Adipocyte (in vitro differentiated cells): Measurements from ENCODE around the gene COQ8B.
"Not testable (repeated sequence)": the region's sequence is repeated elsewhere in the genome, so short reads cannot be mapped to it uniquely, and the experiment has no call there.

ENCODE experiments used
- DNase-seq: peaks from one replicate; pipeline ENCODE4 v3.0.0-alpha.2; 2015; ENCODE audit warnings: low read depth
- H3K27me3 ChIP-seq: replicated peaks from 2 replicates; pipeline ENCODE4 v1.7.0; 2013; ENCODE audit warnings: mild to moderate bottlenecking, low read length, moderate library complexity; ENCODE audit not compliant: control insufficient read depth, insufficient read depth
- H3K36me3 ChIP-seq: 2 replicates; pipeline ENCODE4 v1.7.0; 2013; ENCODE audit warnings: low read length, mild to moderate bottlenecking, moderate library complexity; ENCODE audit not compliant: control insufficient read depth, insufficient read depth, severe bottlenecking
- H3K4me1 ChIP-seq: 2 replicates; pipeline ENCODE4 v1.7.0; 2013; ENCODE audit warnings: mild to moderate bottlenecking, low read length, moderate library complexity; ENCODE audit not compliant: control insufficient read depth, insufficient read depth
- H3K4me3 ChIP-seq: 2 replicates; pipeline ENCODE4 v1.7.0; 2013; ENCODE audit warnings: mild to moderate bottlenecking, low read length, moderate library complexity
- H3K9ac ChIP-seq: 2 replicates; pipeline ENCODE4 v1.7.0; 2013; ENCODE audit warnings: mild to moderate bottlenecking, low read length, moderate library complexity
- H3K9me3 ChIP-seq: 2 replicates; pipeline ENCODE4 v1.7.0; 2013; ENCODE audit warnings: mild to moderate bottlenecking, low read length, moderate library complexity; ENCODE audit not compliant: control insufficient read depth

COQ8B gene

DNA sequence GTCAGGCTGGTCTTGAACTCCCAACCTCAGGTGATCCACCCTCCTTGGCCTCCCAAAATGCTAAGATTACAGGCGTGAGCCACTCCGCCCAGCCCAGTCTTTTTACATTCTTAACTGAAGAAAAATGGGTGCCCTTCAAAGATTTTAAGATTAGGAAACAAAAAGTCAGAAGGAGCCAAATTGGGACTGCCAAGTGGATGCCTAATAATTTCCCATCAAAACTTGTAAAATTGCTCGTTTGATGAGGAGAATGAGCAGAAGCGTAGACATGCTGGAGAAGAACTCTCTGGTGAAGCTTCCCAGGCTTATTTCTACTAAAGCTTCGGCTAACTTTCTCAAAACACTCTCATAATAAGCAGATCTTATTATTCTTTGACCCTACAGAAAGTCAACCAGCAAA lies 57.6 kb downstream of the COQ8B start:
- Histone ChIP-seq H3K4me3 (no peak overlapping the region), H3K9me3 (no peaks in the 10 kb centered on the region), H3K9ac (no peak overlapping the region), H3K4me1 (peaks cover 20% of the 10 kb centered on the region), H3K36me3 (no peaks in the 10 kb centered on the region), H3K27me3 (no peaks in the 10 kb centered on the region)
- no peak for DNase-seq

- H3K9me3 ChIP-seq = no peaks in the 10 kb centered on the region
- H3K36me3 ChIP-seq = no peaks in the 10 kb centered on the region
- no peaks in the 10 kb centered on the region for H3K27me3 ChIP-seq
- H3K4me1 ChIP-seq = peaks cover 12% of the 10 kb centered on the region
- no peak for DNase-seq
- H3K9ac ChIP-seq = no peak overlapping the region
- no peak overlapping the region for H3K4me3 ChIP-seq
Measured at GRCh38 chr19:40658031-40658430, 58.7 kb downstream of the COQ8B start.

- not testable (repeated sequence) for H3K9me3 ChIP-seq, H3K4me3 ChIP-seq, H3K36me3 ChIP-seq
Measured at GRCh38 chr19:40655684-40656083, 61.0 kb downstream of the COQ8B start.

DNA sequence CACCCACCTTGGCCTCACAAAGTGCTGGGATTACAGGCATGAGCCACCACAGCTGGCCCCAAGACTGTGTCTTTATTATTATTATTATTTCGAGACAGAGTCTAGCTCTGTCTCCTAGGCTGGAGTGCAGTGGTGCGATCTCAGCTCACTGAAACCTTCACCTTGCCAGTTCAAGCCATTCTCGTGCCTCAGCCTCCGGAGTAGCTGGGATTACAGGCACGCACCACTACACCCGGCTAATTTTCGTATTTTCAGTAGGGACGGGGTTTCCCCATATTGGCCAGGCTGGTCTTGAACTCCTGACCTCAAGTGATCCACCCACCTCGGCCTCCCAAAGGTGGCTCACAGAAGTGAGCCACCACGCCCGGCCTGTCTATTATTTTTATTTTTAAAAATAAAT lies 64.4 kb downstream of the COQ8B start:
- H3K27me3 ChIP-seq, H3K9me3 ChIP-seq, DNase-seq, H3K4me3 ChIP-seq, H3K36me3 ChIP-seq, H3K9ac ChIP-seq: not testable (repeated sequence)
- peaks cover 24% of the 10 kb centered on the region for H3K4me1 ChIP-seq

More at GRCh38 chr19:40655684-40656083, 61.0 kb downstream of the COQ8B start:
- H3K4me1 ChIP-seq = peaks cover 26% of the 10 kb centered on the region
- H3K9ac ChIP-seq, H3K27me3 ChIP-seq, DNase-seq: not testable (repeated sequence)

- Histone ChIP-seq H3K27me3 (no peaks in the 10 kb centered on the region), H3K36me3 (no peaks in the 10 kb centered on the region), H3K9ac (peak overlapping the region; percentile 66), H3K9me3 (no peaks in the 10 kb centered on the region), H3K4me3 (peak overlapping the region; percentile 42), H3K4me1 (peaks cover 35% of the 10 kb centered on the region)
- peak; percentile 65 for DNase-seq
Measured at GRCh38 chr19:40650749-40651305, 65.9 kb downstream of the COQ8B start.

- DNase-seq, H3K9me3 ChIP-seq, H3K36me3 ChIP-seq, H3K27me3 ChIP-seq: not testable (repeated sequence)
- H3K4me3 ChIP-seq = peak overlapping the region; percentile 1
- H3K4me1 ChIP-seq = peaks cover 42% of the 10 kb centered on the region
- peak overlapping the region; percentile 0 for H3K9ac ChIP-seq
Measured at GRCh38 chr19:40649903-40650675, 66.6 kb downstream of the COQ8B start.

GRCh38 chr19:40646743-40647254 lies 69.9 kb downstream of the COQ8B start:
- peak overlapping the region; percentile 73 for H3K4me3 ChIP-seq
- H3K27me3 ChIP-seq = no peaks in the 10 kb centered on the region
- peak overlapping the region; percentile 83 for H3K9ac ChIP-seq
- H3K4me1 ChIP-seq = peaks cover 40% of the 10 kb centered on the region
- H3K9me3 ChIP-seq = no peaks in the 10 kb centered on the region
- H3K36me3 ChIP-seq = no peaks in the 10 kb centered on the region
- no peak for DNase-seq

GRCh38 chr19:40642757-40643305 lies 73.9 kb downstream of the COQ8B start:
- Histone ChIP-seq H3K27me3 (no peaks in the 10 kb centered on the region), H3K4me3 (no peak overlapping the region), H3K9ac (no peak overlapping the region), H3K4me1 (peaks cover 33% of the 10 kb centered on the region), H3K9me3 (no peaks in the 10 kb centered on the region), H3K36me3 (no peaks in the 10 kb centered on the region)
- no peak for DNase-seq

DNA sequence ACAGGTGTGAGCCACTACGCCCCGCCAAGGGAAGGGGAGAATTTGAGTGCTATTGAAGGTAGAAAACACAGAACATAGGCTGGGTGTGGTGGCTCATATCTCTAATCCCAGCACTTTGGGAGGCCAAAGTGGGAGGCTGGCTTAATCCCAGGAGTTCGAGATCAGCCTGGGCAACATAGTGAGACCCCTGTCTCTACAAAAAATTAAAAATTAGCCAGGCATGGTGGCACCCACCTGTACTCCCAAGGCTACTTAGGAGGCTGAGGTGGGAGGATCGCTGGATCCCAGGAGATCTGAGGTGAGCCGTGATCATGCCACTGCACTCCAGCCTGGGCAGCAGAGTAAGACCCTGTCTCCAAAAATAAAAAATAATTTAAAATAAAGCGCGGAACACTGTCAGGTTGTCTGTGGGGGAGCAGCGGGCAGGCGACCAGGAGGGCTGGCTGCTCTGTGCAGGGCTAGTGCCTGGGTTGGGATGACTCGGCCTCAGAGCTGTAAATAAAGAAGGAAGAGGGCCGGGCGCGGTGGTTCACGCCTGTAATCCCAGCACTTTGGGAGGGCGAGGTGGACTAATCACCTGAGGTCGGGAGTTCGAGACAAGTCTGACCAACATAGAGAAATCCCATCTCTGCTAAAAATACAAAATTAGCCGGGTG lies 74.5 kb downstream of the COQ8B start:
- H3K27me3 ChIP-seq = no peaks in the 10 kb centered on the region
- H3K9me3 ChIP-seq = no peaks in the 10 kb centered on the region
- no peaks in the 10 kb centered on the region for H3K36me3 ChIP-seq
- H3K4me3 ChIP-seq = no peak overlapping the region
- H3K4me1 ChIP-seq = peaks cover 33% of the 10 kb centered on the region
- no peak overlapping the region for H3K9ac ChIP-seq
- DNase-seq = no peak
